HEK293 (cell line): ENCODE results near the gene CATSPER2.
"Not testable (repeated sequence)": the region's sequence is repeated elsewhere in the genome, so short reads cannot be mapped to it uniquely, and the experiment has no call there.

Source experiments
- CTCF ChIA-PET: fragments of 350-600 bp; formaldehyde crosslinking; extraction: SDS; loops from one replicate; lab custom pipeline; 2021; ENCODE audit warnings: antibody characterized with exemption; lab: Yijun Ruan, JAX
- POLR2A ChIA-PET: fragments of 300-600 bp; formaldehyde crosslinking; extraction: SDS; loops from one replicate; lab custom pipeline; 2020; ENCODE audit warnings: antibody characterized with exemption, inconsistent platforms; lab: Yijun Ruan, JAX
- H3K27ac ChIP-seq: fragments of 200-500 bp; sonication (Bioruptor generic); 2 replicates; pipeline ENCODE4 v1.5.1; 2014; ENCODE audit warnings: low read depth, low read length, control low read depth, inconsistent platforms; ENCODE audit errors: extremely low read depth
- H3K36me3 ChIP-seq, 2 experiments: fragments of 200-500 bp in 1 of 2; sonication (Bioruptor generic) in 1 of 2; 1 replicate in 1 of 2; 2 replicates in 1 of 2; pipeline ENCODE4 v1.5.1; 2014 to 2017; ENCODE audit warnings: inconsistent platforms in 2 of 2, low read length in 2 of 2; ENCODE audit not compliant: control insufficient read depth in 2 of 2, insufficient read depth in 1 of 2
- H3K4me1 ChIP-seq: fragments of 200-500 bp; sonication (Bioruptor generic); 2 replicates; pipeline ENCODE4 v1.5.1; 2014; ENCODE audit warnings: mild to moderate bottlenecking, low read length, inconsistent platforms; ENCODE audit not compliant: control insufficient read depth, insufficient read depth
- H3K4me3 ChIP-seq: 2 replicates; pipeline ENCODE4 v1.5.1; 2011; ENCODE audit warnings: low read depth, mild to moderate bottlenecking, control low read depth, low read length, moderate library complexity
- H3K9me3 ChIP-seq: fragments of 200-500 bp; sonication (Bioruptor generic); 2 replicates; pipeline ENCODE4 v1.5.1; 2014; ENCODE audit warnings: low read depth, low read length, inconsistent platforms; ENCODE audit not compliant: control insufficient read depth, insufficient read depth
- AEBP2 ChIP-seq: fragments of 450-650 bp; formaldehyde crosslinking; IDR thresholded peaks from 2 replicates; pipeline ENCODE4 v1.5.1; 2016; ENCODE audit warnings: missing biosample characterization, missing genetic modification characterization, borderline replicate concordance
- BCL11A ChIP-seq: fragments of 450-650 bp; formaldehyde crosslinking; IDR thresholded peaks from 2 replicates; pipeline ENCODE4 v1.5.1; 2016; ENCODE audit warnings: low read depth, missing biosample characterization, missing genetic modification characterization
- GLI4 ChIP-seq: fragments of 450-650 bp; formaldehyde crosslinking; IDR thresholded peaks from 2 replicates; pipeline ENCODE4 v1.5.1; 2016; ENCODE audit warnings: missing biosample characterization, missing genetic modification characterization
- HOXC10 ChIP-seq: sonication (generic); formaldehyde crosslinking; IDR thresholded peaks from 2 replicates; pipeline ENCODE4 v1.8.1; 2023; ENCODE audit warnings: mild to moderate bottlenecking, missing genetic modification reagents
- ZBTB20 ChIP-seq: fragments of 450-650 bp; formaldehyde crosslinking; IDR thresholded peaks from 2 replicates; pipeline ENCODE4 v1.5.1; 2016; ENCODE audit warnings: missing biosample characterization, missing genetic modification characterization
- ZBTB21 ChIP-seq: fragments of 450-650 bp; formaldehyde crosslinking; IDR thresholded peaks from 2 replicates; pipeline ENCODE4 v1.5.1; 2017; ENCODE audit warnings: missing biosample characterization, missing genetic modification characterization
- ZBTB48 ChIP-seq: fragments of 450-650 bp; formaldehyde crosslinking; IDR thresholded peaks from 2 replicates; pipeline ENCODE4 v1.5.1; 2016; ENCODE audit warnings: missing biosample characterization, missing genetic modification characterization
- ZBTB8A ChIP-seq: fragments of 450-650 bp; formaldehyde crosslinking; IDR thresholded peaks from 2 replicates; pipeline ENCODE4 v1.5.1; 2016; ENCODE audit warnings: missing biosample characterization, missing genetic modification characterization
- ZFHX2 ChIP-seq: fragments of 450-650 bp; formaldehyde crosslinking; conservative IDR thresholded peaks from 2 replicates; pipeline ENCODE4 v1.5.1; 2016; ENCODE audit warnings: missing biosample characterization, missing genetic modification characterization
- ZNF248 ChIP-seq: fragments of 450-650 bp; formaldehyde crosslinking; IDR thresholded peaks from 2 replicates; pipeline ENCODE4 v1.5.1; 2017; ENCODE audit warnings: missing biosample characterization, missing genetic modification characterization
- ZNF324 ChIP-seq: fragments of 450-650 bp; formaldehyde crosslinking; IDR thresholded peaks from 2 replicates; pipeline ENCODE4 v1.5.1; 2016; ENCODE audit warnings: missing biosample characterization, missing genetic modification characterization
- ZNF501 ChIP-seq: fragments of 450-650 bp; formaldehyde crosslinking; IDR thresholded peaks from 2 replicates; pipeline ENCODE4 v1.5.1; 2016; ENCODE audit warnings: missing biosample characterization, missing genetic modification characterization
- ZNF548 ChIP-seq: fragments of 450-650 bp; formaldehyde crosslinking; IDR thresholded peaks from 2 replicates; pipeline ENCODE4 v1.5.1; 2016; ENCODE audit warnings: missing biosample characterization, missing genetic modification characterization
- ZNF571 ChIP-seq: fragments of 450-650 bp; formaldehyde crosslinking; IDR thresholded peaks from 2 replicates; pipeline ENCODE4 v1.5.0; 2017; ENCODE audit warnings: missing biosample characterization, missing genetic modification characterization
- ZNF629 ChIP-seq: fragments of 450-650 bp; formaldehyde crosslinking; IDR thresholded peaks from 2 replicates; pipeline ENCODE4 v1.5.1; 2017; ENCODE audit warnings: missing biosample characterization, missing genetic modification characterization
- ZNF837 ChIP-seq: fragments of 450-650 bp; formaldehyde crosslinking; IDR thresholded peaks from 2 replicates; pipeline ENCODE4 v1.5.1; 2016; ENCODE audit warnings: missing biosample characterization, missing genetic modification characterization

Gene CATSPER2

GRCh38 chr15:43648649-43649429 is at the start of gene CATSPER2:
Gene CATSPER2, minus strand, starts transcription at chr15:43648844. Its CDS starts 783 bp downstream, at chr15:43648061.
- no peak within 1 kb of the TSS for H3K27ac ChIP-seq
- H3K4me3 ChIP-seq = no peak within 1 kb of the TSS
- CTCF ChIA-PET = no interaction called here
- H3K9me3 ChIP-seq = no peaks in the 10 kb centered on the region
- POLR2A ChIA-PET = no interaction called here
- H3K4me1 ChIP-seq = no peaks in the 10 kb centered on the region
- TF ChIP-seq ZNF837 (tag by site-specific recombination) (no peak), BCL11A (no peak), ZNF248 (tag by site-specific recombination) (no peak), ZFHX2 (tag by site-specific recombination) (no peak), ZNF324 (tag by site-specific recombination) (no peak), ZNF548 (tag by site-specific recombination) (no peak), ZBTB20 (no peak), ZNF571 (tag by site-specific recombination) (no peak), ZBTB8A (tag by site-specific recombination) (no peak), ZNF501 (tag by site-specific recombination) (no peak), ZBTB48 (tag by site-specific recombination) (no peak), ZNF629 (no peak), GLI4 (tag by site-specific recombination) (no peak), ZBTB21 (tag by site-specific recombination) (no peak), HOXC10 (CRISPR knock-in tag) (no peak), AEBP2 (tag by site-specific recombination) (no peak)
- H3K36me3 ChIP-seq = no peaks in the 10 kb centered on the region; a peak in 1 of 3 replicates

GRCh38 chr15:43693148-43694022 is 44.7 kb upstream of the CATSPER2 start, which contains the start of gene CKMT1A:
Gene CKMT1A, plus strand, starts transcription at chr15:43693859. Its CDS starts 192 bp downstream, at chr15:43694051.
- H3K4me1 ChIP-seq, POLR2A ChIA-PET, H3K9me3 ChIP-seq, H3K4me3 ChIP-seq, H3K36me3 ChIP-seq, CTCF ChIA-PET, H3K27ac ChIP-seq: not testable (repeated sequence)

GRCh38 chr15:43692679-43693078 is 44.0 kb upstream of the CATSPER2 start:
- H3K4me1 ChIP-seq, CTCF ChIA-PET, POLR2A ChIA-PET, H3K4me3 ChIP-seq, H3K27ac ChIP-seq, H3K9me3 ChIP-seq, H3K36me3 ChIP-seq: not testable (repeated sequence)

GRCh38 chr15:43689604-43690301 is 41.1 kb upstream of the CATSPER2 start:
- H3K27ac ChIP-seq, H3K4me3 ChIP-seq, CTCF ChIA-PET, H3K9me3 ChIP-seq, H3K4me1 ChIP-seq, H3K36me3 ChIP-seq, POLR2A ChIA-PET: not testable (repeated sequence)

- H3K36me3 ChIP-seq, H3K27ac ChIP-seq, H3K9me3 ChIP-seq, POLR2A ChIA-PET, H3K4me3 ChIP-seq, H3K4me1 ChIP-seq, CTCF ChIA-PET: not testable (repeated sequence)
These were observed 25.5 kb upstream of the CATSPER2 start for GRCh38 chr15:43674175-43674574.

GRCh38 chr15:43666177-43666576 is 17.5 kb upstream of the CATSPER2 start:
- H3K4me3 ChIP-seq, POLR2A ChIA-PET: not testable (repeated sequence)

More at GRCh38 chr15:43666177-43666576, 17.5 kb upstream of the CATSPER2 start:
- H3K9me3 ChIP-seq, H3K4me1 ChIP-seq, CTCF ChIA-PET, H3K36me3 ChIP-seq, H3K27ac ChIP-seq: not testable (repeated sequence)
